Measurements from ENCODE around the gene ALKBH8. TPM values are rescaled to one million over a fixed set of nuclear protein-coding genes. Genes with fewer than 3 reads are reported as not detected.
"Not testable (repeated sequence)": the region's sequence is repeated elsewhere in the genome, so short reads cannot be mapped to it uniquely, and the experiment has no call there.

The ALKBH8 gene
- total RNA-seq, 1 donor from 2014 or later, result 11.9 TPM

DNA sequence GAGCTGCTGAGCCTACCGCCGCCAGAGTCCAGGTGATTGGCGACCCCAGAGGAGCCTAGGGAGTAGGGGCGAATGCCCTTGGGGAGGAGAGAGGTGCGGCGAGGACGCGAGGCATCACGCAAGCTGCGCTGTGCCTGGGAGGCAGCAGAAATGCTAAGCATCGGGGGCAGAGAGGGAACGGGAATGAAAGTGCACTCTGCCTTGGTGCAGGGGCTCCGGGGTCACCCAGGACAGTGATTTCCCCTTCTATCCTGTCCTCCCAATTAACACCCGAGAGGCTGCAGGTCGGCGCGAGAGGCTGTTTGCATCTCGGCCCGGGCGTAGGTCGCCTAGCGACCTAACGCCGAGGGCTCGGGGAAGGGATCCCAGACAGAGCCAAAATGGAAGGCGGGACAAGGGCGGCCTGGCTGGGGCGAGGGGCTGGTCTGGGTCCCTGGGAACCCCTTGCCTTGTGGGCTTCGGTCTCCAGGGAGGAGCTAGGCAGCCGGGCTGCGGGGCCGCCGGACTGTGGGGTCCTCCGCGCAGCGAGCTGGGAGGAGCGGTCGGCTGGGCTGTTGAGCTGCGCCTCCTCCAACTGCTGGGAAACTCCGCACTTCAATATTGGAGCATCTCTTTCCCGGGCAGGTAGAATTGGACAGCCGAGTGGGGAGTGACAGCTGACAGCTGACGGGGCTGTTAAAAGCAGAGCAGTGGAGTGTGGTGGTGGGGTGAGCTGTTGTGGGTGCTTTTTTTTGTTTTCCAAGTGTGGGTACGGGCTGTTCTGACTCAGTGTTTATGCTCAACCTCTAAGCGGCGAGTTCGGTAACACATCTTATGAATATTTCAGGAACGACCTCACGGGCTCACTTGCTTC, 26.1 kb upstream of the ALKBH8 start:
- Mint-ChIP-seq H3K27me3 (ENCODE audit: low read depth) (peaks cover 82% of the 10 kb centered on the region), H3K36me3 (ENCODE audit: low read depth) (no peaks in the 10 kb centered on the region), H3K4me1 (ENCODE audit: low read depth) (peaks cover 14% of the 10 kb centered on the region), H3K9me3 (no peaks in the 10 kb centered on the region), H3K4me3 (ENCODE audit: low read depth) (peak overlapping the region; percentile 76), H3K27ac (no peak overlapping the region)
- intact Hi-C loops (cut with micrococcal nuclease), result loop anchor here (2.0 kb wide), 1 partner anchor 27 kb away; the partner anchor contains the start of gene ALKBH8
- DNase-seq (ENCODE audit: low spot score), result peak; percentile 12

DNA sequence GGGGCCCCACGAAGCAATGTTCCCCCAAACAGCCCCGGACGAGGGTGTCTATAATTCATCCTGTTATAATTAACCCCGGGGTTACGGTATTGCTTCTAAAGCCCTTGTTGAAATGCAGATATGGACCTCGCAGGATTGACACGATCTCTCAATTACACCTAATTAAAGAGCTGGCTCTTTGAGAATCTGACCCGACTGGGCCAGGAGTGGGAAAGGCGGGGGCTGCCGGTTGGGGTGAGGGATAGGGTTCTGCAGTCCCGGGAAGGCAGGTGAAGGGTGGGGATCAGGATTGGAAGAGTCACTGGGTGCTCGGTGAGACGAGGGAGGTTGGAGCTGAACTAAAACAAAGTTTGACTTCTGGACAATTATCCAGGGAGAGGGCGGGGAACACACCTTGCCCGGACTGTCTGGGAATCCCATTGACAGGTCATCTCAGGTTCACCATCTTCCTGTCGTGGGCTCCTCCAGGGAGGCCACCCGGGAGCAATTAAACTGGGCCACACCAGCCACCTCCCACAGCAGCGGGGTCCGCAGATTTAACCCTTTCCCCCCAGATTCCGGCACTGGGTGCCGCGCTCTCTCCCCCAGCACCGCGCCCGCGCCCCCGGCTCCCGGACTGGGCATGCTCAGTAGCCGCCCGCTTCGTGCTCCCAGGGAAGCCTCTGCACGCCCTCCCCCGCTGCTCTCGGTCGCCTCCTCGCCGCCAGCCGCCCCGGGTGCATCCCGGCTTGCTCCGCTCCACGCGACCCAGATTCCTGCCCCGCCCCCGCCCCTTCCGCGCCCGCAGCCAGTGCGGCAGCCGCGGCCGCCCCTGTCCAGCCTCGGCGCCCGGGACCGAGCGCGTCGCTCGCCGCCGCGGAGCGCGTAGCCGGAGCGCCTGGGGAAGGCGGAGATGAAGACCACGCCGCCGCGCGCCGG, 25.2 kb upstream of the ALKBH8 start, which contains the start of gene ELMOD1:
Gene ELMOD1, plus strand, starts transcription at position 688 of the 918 bp plus-strand sequence. CDS start 27,043 bp downstream, outside the sequence.
- H3K9me3 Mint-ChIP-seq, result no peaks in the 10 kb centered on the region
- peak within 1 kb of the TSS; percentile 78 for H3K4me3 Mint-ChIP-seq (ENCODE audit: low read depth)
- no peak within 1 kb of the TSS for H3K27ac Mint-ChIP-seq
- intact Hi-C loops (cut with micrococcal nuclease), result loop anchor here (1.0 to 2.0 kb wide), 2 partner anchors 11 to 26 kb away; partner anchors contain the start of gene ALKBH8
- peak; percentile 18 for DNase-seq (ENCODE audit: low spot score)
- peaks cover 89% of the 10 kb centered on the region for H3K27me3 Mint-ChIP-seq (ENCODE audit: low read depth)
- H3K4me1 Mint-ChIP-seq (ENCODE audit: low read depth), result peaks cover 14% of the 10 kb centered on the region
- no peaks in the 10 kb centered on the region for H3K36me3 Mint-ChIP-seq (ENCODE audit: low read depth)

DNA sequence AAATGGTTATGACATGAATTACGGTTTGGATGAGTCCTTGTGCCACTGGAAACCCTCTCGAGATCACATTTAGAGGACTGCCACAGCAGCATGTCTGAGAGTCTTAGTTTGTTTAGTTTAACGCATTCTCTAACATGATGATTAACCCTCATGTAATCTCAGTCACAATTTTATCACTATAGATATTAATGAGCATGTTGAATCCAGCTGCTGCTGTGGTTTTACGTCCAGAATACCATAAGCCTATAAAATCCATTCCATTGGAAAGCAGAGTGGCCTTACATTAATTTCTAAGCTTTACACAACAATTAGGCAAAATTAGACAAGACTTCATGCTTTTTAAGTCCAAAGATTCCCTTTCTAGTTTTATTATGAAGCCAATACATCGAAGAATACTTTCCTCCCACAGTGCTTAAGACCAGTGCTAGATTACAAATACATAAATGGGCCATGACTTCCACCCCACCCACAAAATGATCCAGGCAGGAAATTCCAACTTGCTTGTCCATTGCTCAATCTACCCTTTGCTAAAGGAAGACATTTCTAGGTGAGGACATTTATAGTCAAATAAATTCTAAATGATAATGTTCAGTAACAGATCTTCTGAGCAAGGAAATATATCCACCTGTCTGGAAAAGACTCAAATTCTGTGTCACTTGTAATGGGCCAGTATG, 21.9 kb upstream of the ALKBH8 start:
- Mint-ChIP-seq H3K4me3 (ENCODE audit: low read depth) (no peak overlapping the region), H3K9me3 (no peaks in the 10 kb centered on the region), H3K27ac (no peak overlapping the region), H3K4me1 (ENCODE audit: low read depth) (peaks cover 12% of the 10 kb centered on the region), H3K36me3 (ENCODE audit: low read depth) (no peaks in the 10 kb centered on the region), H3K27me3 (ENCODE audit: low read depth) (peaks cover 65% of the 10 kb centered on the region)
- intact Hi-C loops (cut with micrococcal nuclease), result no loop called here
- DNase-seq (ENCODE audit: low spot score), result no peak

DNA sequence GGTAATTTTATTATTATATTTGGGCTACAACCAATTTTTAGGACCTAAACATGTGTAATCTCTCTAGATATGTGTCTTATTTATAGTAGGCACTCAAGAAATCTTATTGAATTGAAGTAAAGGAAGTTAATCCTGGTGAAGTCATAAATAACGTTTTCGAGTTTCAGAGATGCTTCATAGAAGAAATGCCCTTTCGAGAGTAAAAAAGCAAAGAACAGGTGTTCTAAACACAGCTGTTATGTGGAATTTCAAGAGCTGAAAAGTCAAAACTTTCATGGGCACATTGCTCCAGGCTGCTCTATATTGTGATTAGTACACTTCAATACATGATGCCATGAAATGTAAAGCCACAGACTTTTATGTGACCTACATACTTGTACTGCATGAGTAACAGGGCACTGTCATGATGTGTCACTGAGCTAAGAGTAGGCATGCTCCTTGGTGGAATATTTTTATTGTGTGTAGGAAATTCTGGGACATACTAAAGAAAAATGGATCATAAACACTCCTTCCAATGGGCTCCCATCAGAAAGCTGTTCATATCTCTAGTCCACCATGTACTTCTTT, 18.2 kb upstream of the ALKBH8 start:
- Mint-ChIP-seq H3K9me3 (peaks cover 4% of the 10 kb centered on the region), H3K27ac (no peak overlapping the region), H3K4me1 (ENCODE audit: low read depth) (no peaks in the 10 kb centered on the region), H3K4me3 (ENCODE audit: low read depth) (no peak overlapping the region), H3K27me3 (ENCODE audit: low read depth) (peaks cover 36% of the 10 kb centered on the region), H3K36me3 (ENCODE audit: low read depth) (no peaks in the 10 kb centered on the region)
- no peak for DNase-seq (ENCODE audit: low spot score)
- intact Hi-C loops (cut with micrococcal nuclease), result no loop called here

DNA sequence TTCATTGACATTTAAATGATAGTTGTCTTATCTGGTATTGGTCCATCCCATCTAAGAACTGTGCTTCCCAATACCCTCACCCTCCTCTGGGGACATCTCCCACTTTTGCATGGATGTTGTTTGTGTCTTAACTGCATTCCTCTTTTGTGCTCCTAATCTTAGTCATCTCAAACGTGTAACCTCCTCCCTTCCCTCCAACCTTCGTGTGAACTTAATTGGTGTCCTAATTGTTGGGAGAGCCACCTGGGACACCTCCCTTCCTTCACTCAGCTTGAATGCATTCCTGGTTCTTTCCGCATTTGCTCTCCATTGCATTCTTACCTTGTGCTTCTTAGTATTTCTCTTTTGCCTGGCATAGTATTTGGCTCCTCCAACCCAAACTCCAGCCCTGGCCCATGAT, 15.6 kb upstream of the ALKBH8 start:
- no peak overlapping the region for H3K27ac Mint-ChIP-seq

DNA sequence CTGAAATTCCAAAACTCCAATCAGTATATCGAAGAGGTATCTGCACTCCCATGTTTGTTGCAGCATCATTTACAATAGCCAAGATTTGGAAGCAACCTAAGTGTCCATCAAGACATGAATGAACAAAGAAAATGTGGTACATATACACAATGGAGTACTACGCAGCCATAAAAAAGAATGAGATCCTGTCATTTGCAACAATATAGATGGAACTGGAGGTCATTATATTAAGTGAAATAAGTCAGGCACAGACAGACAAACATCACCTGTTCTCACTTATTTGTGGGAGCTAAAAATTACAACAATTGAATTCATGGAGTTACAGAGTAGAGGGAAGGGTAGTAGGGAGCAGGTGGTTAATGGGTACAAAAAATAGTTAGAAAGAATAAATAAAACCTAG, 13.6 kb upstream of the ALKBH8 start:
- H3K36me3 Mint-ChIP-seq (ENCODE audit: low read depth); H3K4me3 Mint-ChIP-seq (ENCODE audit: low read depth); H3K27me3 Mint-ChIP-seq (ENCODE audit: low read depth); H3K27ac Mint-ChIP-seq; H3K9me3 Mint-ChIP-seq; DNase-seq (ENCODE audit: low spot score); H3K4me1 Mint-ChIP-seq (ENCODE audit: low read depth): not testable (repeated sequence)
- intact Hi-C loops (cut with micrococcal nuclease), result loop anchor here (1.0 kb wide), 1 partner anchor 11 kb away; no protein-coding TSS in a partner anchor

More for the DNA sequence above, 15.6 kb upstream of the ALKBH8 start:
- intact Hi-C loops (cut with micrococcal nuclease), result no loop called here
- no peak overlapping the region for H3K4me3 Mint-ChIP-seq (ENCODE audit: low read depth)
- H3K9me3 Mint-ChIP-seq, result peaks cover 4% of the 10 kb centered on the region
- H3K4me1 Mint-ChIP-seq (ENCODE audit: low read depth), result peaks cover 2% of the 10 kb centered on the region
- peaks cover 10% of the 10 kb centered on the region for H3K27me3 Mint-ChIP-seq (ENCODE audit: low read depth)
- no peaks in the 10 kb centered on the region for H3K36me3 Mint-ChIP-seq (ENCODE audit: low read depth)
- no peak for DNase-seq (ENCODE audit: low spot score)

DNA sequence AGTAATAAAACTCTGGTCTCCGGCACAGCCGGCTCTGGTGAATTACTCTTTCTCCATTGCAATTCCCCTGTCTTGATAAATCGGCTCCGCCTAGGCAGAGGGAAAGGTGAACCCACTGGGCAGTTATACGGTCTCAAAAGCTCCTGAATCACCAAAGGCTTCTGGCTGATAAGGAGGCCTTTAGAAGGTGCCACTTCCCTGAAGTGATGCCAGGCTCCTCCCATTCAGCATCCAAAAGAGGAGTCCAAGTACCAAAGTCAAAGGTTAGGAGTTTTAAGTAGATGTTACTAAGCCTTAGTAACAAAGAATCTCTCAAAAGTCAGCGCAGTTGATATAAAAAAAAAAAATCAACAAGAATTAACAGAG, 11.8 kb upstream of the ALKBH8 start:
- Mint-ChIP-seq H3K36me3 (ENCODE audit: low read depth) (no peaks in the 10 kb centered on the region), H3K27ac (no peak overlapping the region), H3K4me3 (ENCODE audit: low read depth) (no peak overlapping the region), H3K4me1 (ENCODE audit: low read depth) (peaks cover 2% of the 10 kb centered on the region), H3K27me3 (ENCODE audit: low read depth) (peaks cover 9% of the 10 kb centered on the region), H3K9me3 (peaks cover 4% of the 10 kb centered on the region)
- DNase-seq (ENCODE audit: low spot score), result no peak
- intact Hi-C loops (cut with micrococcal nuclease), result loop anchor here (2.0 kb wide), 1 partner anchor 15 kb away; no protein-coding TSS in a partner anchor

DNA sequence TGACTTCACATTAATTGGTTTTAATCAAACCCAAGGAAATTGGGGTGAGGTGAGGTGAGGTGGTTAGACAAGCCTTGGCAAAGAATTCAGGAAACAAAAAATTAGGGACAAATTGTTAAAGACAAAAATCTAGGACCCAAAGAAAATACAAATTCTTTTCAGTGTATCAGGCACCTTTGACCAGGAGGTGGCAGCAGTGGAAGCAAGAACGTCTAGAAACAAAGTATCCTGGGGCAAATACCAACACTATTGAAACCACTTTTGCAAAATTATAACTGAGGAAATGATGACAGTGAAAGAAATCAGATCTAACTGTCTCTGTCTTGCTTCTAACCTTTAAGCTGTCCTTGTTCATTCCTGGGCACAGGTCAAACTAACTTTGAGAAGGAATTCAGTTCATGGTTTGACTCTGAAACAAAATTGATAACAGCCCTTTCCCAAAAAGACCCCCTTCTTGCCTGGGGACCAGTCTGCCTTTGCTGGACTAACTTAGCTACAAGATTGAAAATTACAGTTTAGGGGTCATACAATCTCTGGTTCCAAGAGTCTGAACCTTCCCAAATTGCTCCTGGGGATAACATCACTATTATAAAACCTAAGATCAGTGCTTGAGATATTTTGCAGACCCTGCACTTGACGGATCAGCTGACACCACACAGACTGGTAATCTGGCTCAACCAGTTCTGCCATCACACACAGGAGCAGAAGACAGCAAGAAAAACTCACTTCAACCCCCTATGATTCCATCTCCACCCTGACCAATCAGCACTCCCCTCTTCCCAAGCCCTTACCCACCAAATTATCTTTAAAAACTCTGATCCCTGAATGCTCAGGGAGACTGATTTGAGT, 11.2 kb upstream of the ALKBH8 start:
- H3K27me3 Mint-ChIP-seq (ENCODE audit: low read depth), result peaks cover 10% of the 10 kb centered on the region
- intact Hi-C loops (cut with micrococcal nuclease), result loop anchor here (1.0 to 2.0 kb wide), 2 partner anchors 14 to 113 kb away; no protein-coding TSS in a partner anchor
- not testable (repeated sequence) for DNase-seq (ENCODE audit: low spot score); H3K36me3 Mint-ChIP-seq (ENCODE audit: low read depth); H3K9me3 Mint-ChIP-seq; H3K27ac Mint-ChIP-seq; H3K4me1 Mint-ChIP-seq (ENCODE audit: low read depth); H3K4me3 Mint-ChIP-seq (ENCODE audit: low read depth)

DNA sequence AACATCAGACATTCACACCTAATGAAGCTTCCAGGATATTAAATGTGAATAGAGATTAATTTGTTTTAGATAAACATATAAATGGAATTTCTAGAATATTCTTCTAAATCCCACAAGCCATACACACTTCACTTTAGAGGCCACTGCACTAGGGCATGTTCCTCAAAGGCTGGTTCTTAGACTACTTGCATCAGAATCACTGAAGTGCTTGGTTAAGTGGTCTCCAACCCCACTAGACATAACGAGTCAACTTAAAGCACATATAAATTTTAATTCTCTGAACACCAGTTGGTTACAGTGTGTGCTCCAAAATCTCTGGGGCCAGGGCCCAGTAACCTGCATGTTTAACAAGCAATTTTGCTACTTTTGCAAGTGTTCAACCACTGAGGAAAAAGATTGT, 7.9 kb upstream of the ALKBH8 start:
- Mint-ChIP-seq H3K36me3 (ENCODE audit: low read depth) (no peaks in the 10 kb centered on the region), H3K27me3 (ENCODE audit: low read depth) (peaks cover 10% of the 10 kb centered on the region), H3K27ac (no peak overlapping the region), H3K4me1 (ENCODE audit: low read depth) (peaks cover 2% of the 10 kb centered on the region), H3K4me3 (ENCODE audit: low read depth) (no peak overlapping the region), H3K9me3 (no peaks in the 10 kb centered on the region)
- no peak for DNase-seq (ENCODE audit: low spot score)
- intact Hi-C loops (cut with micrococcal nuclease), result no loop called here

DNA sequence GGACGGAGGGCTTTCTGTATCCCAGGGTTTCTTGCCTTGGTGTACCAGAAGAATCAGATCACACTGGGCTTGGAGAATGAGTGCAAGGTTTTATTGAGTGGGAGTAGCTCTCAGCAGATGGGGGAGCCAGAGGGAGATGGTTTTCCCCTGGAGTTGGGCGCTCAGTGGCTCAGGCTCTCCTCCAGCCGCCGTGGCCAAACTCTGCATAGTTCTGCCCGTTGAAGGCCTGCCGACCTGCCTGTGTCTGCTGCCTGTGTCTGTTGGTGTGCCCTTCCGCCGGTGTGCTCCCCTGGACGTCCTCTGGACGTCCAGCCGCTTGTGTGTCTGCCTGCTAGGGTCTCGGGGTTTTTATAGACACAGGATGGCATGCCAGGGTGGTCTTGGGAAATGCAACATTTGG, 4.5 kb upstream of the ALKBH8 start:
- H3K9me3 Mint-ChIP-seq, result no peaks in the 10 kb centered on the region
- H3K4me1 Mint-ChIP-seq (ENCODE audit: low read depth), result peaks cover 16% of the 10 kb centered on the region
- intact Hi-C loops (cut with micrococcal nuclease), result no loop called here
- no peak overlapping the region for H3K27ac Mint-ChIP-seq
- H3K27me3 Mint-ChIP-seq (ENCODE audit: low read depth), result peaks cover 10% of the 10 kb centered on the region
- H3K36me3 Mint-ChIP-seq (ENCODE audit: low read depth), result no peaks in the 10 kb centered on the region
- no peak overlapping the region for H3K4me3 Mint-ChIP-seq (ENCODE audit: low read depth)
- no peak for DNase-seq (ENCODE audit: low spot score)

DNA sequence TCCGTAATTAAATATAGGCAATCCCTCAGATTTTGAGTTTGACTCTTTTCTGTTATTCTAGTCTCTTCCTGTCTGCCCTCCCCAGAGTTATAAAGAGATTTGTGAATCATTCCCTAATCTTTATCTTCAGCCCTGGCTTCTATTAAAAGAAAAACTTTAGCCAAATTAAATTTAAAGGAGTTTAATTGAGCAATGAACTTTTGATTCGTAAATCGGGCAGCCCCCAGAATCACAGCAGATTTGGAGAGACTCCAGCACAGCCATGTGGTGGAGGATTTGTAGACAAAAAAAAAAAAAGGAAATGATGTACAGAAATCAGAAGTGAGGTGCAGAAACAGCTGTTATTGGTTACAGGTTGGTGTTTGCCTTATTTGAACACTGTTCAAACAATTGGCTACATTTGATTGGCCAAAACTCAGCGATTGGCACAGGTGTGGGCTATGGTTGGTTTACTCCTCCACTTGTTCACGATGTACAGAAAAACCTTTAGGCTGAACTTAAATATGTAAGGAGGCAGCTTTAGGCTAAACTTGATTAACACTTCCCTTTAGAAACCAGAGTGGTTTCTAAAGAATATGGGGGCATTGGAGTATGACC, 2.3 kb upstream of the ALKBH8 start:
- no peak for DNase-seq (ENCODE audit: low spot score)
- Mint-ChIP-seq H3K9me3 (no peaks in the 10 kb centered on the region), H3K27me3 (ENCODE audit: low read depth) (peaks cover 4% of the 10 kb centered on the region), H3K36me3 (ENCODE audit: low read depth) (no peaks in the 10 kb centered on the region), H3K4me1 (ENCODE audit: low read depth) (peaks cover 33% of the 10 kb centered on the region), H3K27ac (no peak overlapping the region), H3K4me3 (ENCODE audit: low read depth) (no peak overlapping the region)
- intact Hi-C loops (cut with micrococcal nuclease), result loop anchor here (5.0 to 10.0 kb wide), 4 partner anchors 197 to 1097 kb away; partner anchors contain the start of genes C11orf65, CUL5 and DDX10

Data from activated T-helper 2 cell treated with anti-CD3 and anti-CD28 coated beads, Interferon-gamma antibody, Interleukin-2, Interleukin-4, amounts not matched to agents 10 μg/mL and 5 μg/mL and 100 μg/mL, durations not matched to agents 14 hours and 24 hours and 36 hours (primary cell).